LNCaP clone FGC (cell line): ENCODE measurements around the gene NPDC1.

ENCODE experiments used
- DNase-seq: peaks from one replicate; pipeline ENCODE4 v3.0.0-alpha.2; 2011; ENCODE audit warnings: low read depth
- H3K4me3 ChIP-seq: 2 replicates; pipeline ENCODE4 v1.5.1; 2011; ENCODE audit warnings: mild to moderate bottlenecking, low read depth, low read length, control low read depth
- CTCF ChIP-seq: IDR thresholded peaks from 2 replicates; pipeline ENCODE4 v1.5.1; 2012; ENCODE audit warnings: mild to moderate bottlenecking; ENCODE audit not compliant: control insufficient read depth, insufficient read depth; ENCODE audit errors: extremely low read depth

Gene NPDC1

GRCh38 chr9:137049544-137050449 lies 3.8 kb upstream of the NPDC1 start:
- DNase-seq, result no peak
- peak; percentile 46 for TF ChIP-seq CTCF
- no peak overlapping the region for H3K4me3 ChIP-seq

- H3K4me3 ChIP-seq, result no peak overlapping the region
- no peak for TF ChIP-seq CTCF
- DNase-seq, result no peak
These were observed 2.9 kb upstream of the NPDC1 start for GRCh38 chr9:137048655-137049543.

- peak overlapping the region; percentile 90 for H3K4me3 ChIP-seq
- no peak for TF ChIP-seq CTCF
- no peak for DNase-seq
These were observed 486 bp downstream of the NPDC1 start for GRCh38 chr9:137045294-137046087.

- no peak for TF ChIP-seq CTCF
- no peak for DNase-seq
- H3K4me3 ChIP-seq, result peak overlapping the region; percentile 90
These were observed 1.3 kb downstream of the NPDC1 start for GRCh38 chr9:137044502-137045177.

GRCh38 chr9:137044037-137044436 lies 1.9 kb downstream of the NPDC1 start:
- TF ChIP-seq CTCF, result no peak
- H3K4me3 ChIP-seq, result peak overlapping the region; percentile 90
- no peak for DNase-seq
